PC-3 (cell line): ENCODE results near the gene SLC25A21. TPM values are rescaled to one million over a fixed set of nuclear protein-coding genes. Genes with fewer than 3 reads are reported as not detected.

Experiments
- ATAC-seq: fragments of 200-7000 bp; cut with Tn5 transposase; 2 replicates; pipeline ENCODE4 v1.9.1; 2020; ENCODE audit warnings: mild to moderate bottlenecking, moderate library complexity
- BruUV-seq: library from RNA; stranded (reverse); fragments of 400-500 nt; replicated peaks from 2 replicates; lab custom pipeline; 2021; lab: Mats Ljungman, UMichigan
- CTCF ChIA-PET: fragments of 300-600 bp; sonication (Branson Sonifier 250); formaldehyde crosslinking; loops from one replicate; lab custom pipeline; 2022; ENCODE audit warnings: antibody characterized with exemption; lab: Charles Lee
- POLR2A ChIA-PET: fragments of 300-600 bp; sonication (Branson Sonifier 250); formaldehyde crosslinking; loops from one replicate; lab custom pipeline; 2022; ENCODE audit warnings: antibody characterized with exemption; ENCODE audit not compliant: unreplicated experiment; lab: Charles Lee
- DNase-seq: peaks from one replicate; pipeline ENCODE4 v3.0.0-alpha.2; 2015
- H2AFZ ChIP-seq: fragments of 300-600 bp; sonication (generic); 2 replicates; pipeline ENCODE4 v1.6.0; 2016; ENCODE audit warnings: antibody characterized with exemption, low read length
- H3F3A ChIP-seq: fragments of 300-600 bp; sonication (generic); one replicate; pipeline ENCODE4 v1.6.0; 2017; ENCODE audit warnings: antibody characterized with exemption, low read length, control low read depth, mild to moderate bottlenecking; ENCODE audit not compliant: unreplicated experiment
- H3K27ac ChIP-seq: fragments of 300-600 bp; sonication (generic); 2 replicates; pipeline ENCODE4 v1.5.1; 2016; ENCODE audit warnings: mild to moderate bottlenecking, low read length
- H3K27me3 ChIP-seq: fragments of 300-600 bp; sonication (generic); 2 replicates; pipeline ENCODE4 v1.6.1; 2016; ENCODE audit warnings: low read length, mixed read lengths
- H3K36me3 ChIP-seq: fragments of 300-600 bp; sonication (generic); 2 replicates; pipeline ENCODE4 v1.6.1; 2016; ENCODE audit warnings: low read depth, mixed run types, low read length, mixed read lengths
- H3K4me1 ChIP-seq: fragments of 300-600 bp; sonication (generic); 2 replicates; pipeline ENCODE4 v1.5.1; 2016; ENCODE audit warnings: low read length; ENCODE audit not compliant: insufficient read depth
- H3K4me2 ChIP-seq: fragments of 300-600 bp; sonication (generic); 2 replicates; pipeline ENCODE4 v1.6.0; 2016; ENCODE audit warnings: low read length
- H3K4me3 ChIP-seq: fragments of 300-600 bp; sonication (generic); 2 replicates; pipeline ENCODE4 v1.5.1; 2016; ENCODE audit warnings: mild to moderate bottlenecking, low read length, mixed read lengths
- H3K79me2 ChIP-seq: fragments of 300-600 bp; sonication (generic); 2 replicates; pipeline ENCODE4 v1.6.1; 2017; ENCODE audit warnings: low read length, mixed read lengths
- H3K9ac ChIP-seq: fragments of 300-600 bp; sonication (generic); 2 replicates; pipeline ENCODE4 v1.6.0; 2016; ENCODE audit warnings: mild to moderate bottlenecking, low read length
- H3K9me2 ChIP-seq: fragments of 300-600 bp; sonication (generic); replicated peaks from 2 replicates; pipeline ENCODE4 v1.6.1; 2016; ENCODE audit warnings: mixed run types, low read length, mixed read lengths
- H3K9me3 ChIP-seq: fragments of 300-600 bp; sonication (generic); 2 replicates; pipeline ENCODE4 v1.6.1; 2016; ENCODE audit warnings: low read length, mixed read lengths
- H4K20me1 ChIP-seq: fragments of 300-600 bp; sonication (generic); 2 replicates; pipeline ENCODE4 v1.6.1; 2016; ENCODE audit warnings: low read length, mixed read lengths
- EZH2 ChIP-seq: fragments of 300-600 bp; sonication (generic); IDR thresholded peaks from one replicate; pipeline ENCODE4 v1.6.1; 2017; ENCODE audit warnings: antibody characterized with exemption, mild to moderate bottlenecking, low read length; ENCODE audit not compliant: unreplicated experiment
- EZH2phosphoT487 ChIP-seq: fragments of 300-600 bp; sonication (generic); IDR thresholded peaks from 2 replicates; pipeline ENCODE4 v1.6.1; 2018; ENCODE audit warnings: mild to moderate bottlenecking, antibody characterized with exemption, low read length, borderline replicate concordance
- intact Hi-C: fragments of 100-400 bp; cut with micrococcal nuclease; formaldehyde crosslinking; loops from 2 replicates; pipeline ENCODE4 v1.9.0; 2023
- total RNA-seq: library from RNA; depleted of rRNA; stranded (reverse); fragments of >200 nt; gene quantifications from 2 replicates; pipeline ENCODE4 v1.2.3, GENCODE V29; 2014
- TF ChIP-seq, protein P1 (sequence below): fragments of 300-600 bp; sonication (generic); conservative IDR thresholded peaks from 2 replicates; pipeline ENCODE4 v1.5.1; 2017; ENCODE audit warnings: antibody characterized with exemption, low read depth, mild to moderate bottlenecking, low read length

Gene SLC25A21
- total RNA-seq, 1 experiment from 2014 or later, result 0.87 TPM

DNA sequence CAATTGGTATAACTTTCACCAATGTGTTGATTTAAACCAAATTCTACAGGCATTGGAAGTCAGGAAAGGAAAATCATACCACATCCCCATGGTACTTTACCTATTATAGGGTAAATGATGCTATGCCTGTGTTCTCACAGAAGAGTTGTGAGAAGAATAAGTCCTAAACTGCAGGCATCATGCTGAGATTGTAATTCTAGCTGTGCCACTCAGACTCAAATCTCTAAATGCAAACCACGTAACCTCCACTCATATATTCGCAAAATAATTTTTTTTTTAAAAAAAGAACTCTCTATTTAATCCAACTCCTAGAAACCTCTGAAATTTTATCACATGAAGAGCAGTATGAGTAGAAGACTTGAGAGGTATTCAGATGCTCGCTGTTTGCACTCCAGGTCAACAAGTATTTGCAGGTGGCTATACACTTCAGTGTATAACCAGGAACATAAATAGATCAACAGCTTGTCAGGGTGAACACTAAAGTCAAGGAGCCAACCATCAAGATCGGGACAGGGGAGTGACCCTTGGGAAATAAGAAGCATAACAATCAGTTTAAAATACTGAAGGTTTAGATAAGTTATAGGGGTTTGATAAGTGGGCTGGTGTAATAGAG lies 110.1 kb downstream of the SLC25A21 start:
- Histone ChIP-seq H3K4me3 (no peak overlapping the region), H2AFZ (no peak overlapping the region), H3K4me2 (no peak overlapping the region), H3K9me3 (no peaks in the 10 kb centered on the region), H3K36me3 (no peaks in the 10 kb centered on the region), H3K79me2 (no peaks in the 10 kb centered on the region), H3K9me2 (no peaks in the 10 kb centered on the region), H3F3A (no peaks in the 10 kb centered on the region), H3K4me1 (no peaks in the 10 kb centered on the region), H4K20me1 (no peaks in the 10 kb centered on the region), H3K9ac (no peak overlapping the region), H3K27ac (no peak overlapping the region), H3K27me3 (no peaks in the 10 kb centered on the region)
- intact Hi-C loops, result no loop called here
- ATAC-seq (no peak), DNase-seq (no peak)
- TF ChIP-seq EZH2 (no peak), EZH2phosphoT487 (no peak)
- TF ChIP-seq, protein P1, sequence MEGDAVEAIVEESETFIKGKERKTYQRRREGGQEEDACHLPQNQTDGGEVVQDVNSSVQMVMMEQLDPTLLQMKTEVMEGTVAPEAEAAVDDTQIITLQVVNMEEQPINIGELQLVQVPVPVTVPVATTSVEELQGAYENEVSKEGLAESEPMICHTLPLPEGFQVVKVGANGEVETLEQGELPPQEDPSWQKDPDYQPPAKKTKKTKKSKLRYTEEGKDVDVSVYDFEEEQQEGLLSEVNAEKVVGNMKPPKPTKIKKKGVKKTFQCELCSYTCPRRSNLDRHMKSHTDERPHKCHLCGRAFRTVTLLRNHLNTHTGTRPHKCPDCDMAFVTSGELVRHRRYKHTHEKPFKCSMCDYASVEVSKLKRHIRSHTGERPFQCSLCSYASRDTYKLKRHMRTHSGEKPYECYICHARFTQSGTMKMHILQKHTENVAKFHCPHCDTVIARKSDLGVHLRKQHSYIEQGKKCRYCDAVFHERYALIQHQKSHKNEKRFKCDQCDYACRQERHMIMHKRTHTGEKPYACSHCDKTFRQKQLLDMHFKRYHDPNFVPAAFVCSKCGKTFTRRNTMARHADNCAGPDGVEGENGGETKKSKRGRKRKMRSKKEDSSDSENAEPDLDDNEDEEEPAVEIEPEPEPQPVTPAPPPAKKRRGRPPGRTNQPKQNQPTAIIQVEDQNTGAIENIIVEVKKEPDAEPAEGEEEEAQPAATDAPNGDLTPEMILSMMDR, result no peak
- BruUV-seq, result no TSS peak
- POLR2A ChIA-PET, result no interaction called here
- CTCF ChIA-PET, result no interaction called here

DNA sequence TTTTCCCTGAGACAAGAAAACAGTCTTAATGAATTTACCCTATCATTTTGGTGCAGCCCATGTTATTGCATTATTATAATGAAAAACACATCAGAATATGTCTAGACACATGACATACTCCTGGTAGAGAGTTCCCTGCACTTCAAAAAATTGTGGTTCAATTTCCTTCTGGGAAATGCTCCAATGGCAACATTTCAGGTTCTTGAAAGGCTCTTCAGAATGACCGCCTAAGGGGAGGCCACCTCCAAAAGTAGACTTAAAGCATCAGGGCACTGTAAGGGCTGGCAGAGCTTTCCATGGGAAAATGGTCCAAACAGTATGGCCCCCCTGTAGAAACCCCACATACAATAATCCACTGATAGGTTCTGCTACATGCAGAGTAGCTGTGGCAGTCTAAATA lies 110.7 kb downstream of the SLC25A21 start:
- Histone ChIP-seq H3K4me3 (no peak overlapping the region), H3K9ac (no peak overlapping the region), H3K9me2 (no peaks in the 10 kb centered on the region), H3F3A (no peaks in the 10 kb centered on the region), H3K4me2 (no peak overlapping the region), H3K4me1 (no peaks in the 10 kb centered on the region), H3K79me2 (no peaks in the 10 kb centered on the region), H4K20me1 (no peaks in the 10 kb centered on the region), H3K27me3 (no peaks in the 10 kb centered on the region), H3K27ac (no peak overlapping the region), H2AFZ (no peak overlapping the region), H3K36me3 (no peaks in the 10 kb centered on the region), H3K9me3 (no peaks in the 10 kb centered on the region)
- DNase-seq (no peak), ATAC-seq (no peak)
- TF ChIP-seq, protein P1, result no peak
- TF ChIP-seq EZH2 (no peak), EZH2phosphoT487 (no peak)
- BruUV-seq, result no TSS peak
- intact Hi-C loops, result no loop called here
- ChIA-PET CTCF (no interaction called here), POLR2A (no interaction called here)

DNA sequence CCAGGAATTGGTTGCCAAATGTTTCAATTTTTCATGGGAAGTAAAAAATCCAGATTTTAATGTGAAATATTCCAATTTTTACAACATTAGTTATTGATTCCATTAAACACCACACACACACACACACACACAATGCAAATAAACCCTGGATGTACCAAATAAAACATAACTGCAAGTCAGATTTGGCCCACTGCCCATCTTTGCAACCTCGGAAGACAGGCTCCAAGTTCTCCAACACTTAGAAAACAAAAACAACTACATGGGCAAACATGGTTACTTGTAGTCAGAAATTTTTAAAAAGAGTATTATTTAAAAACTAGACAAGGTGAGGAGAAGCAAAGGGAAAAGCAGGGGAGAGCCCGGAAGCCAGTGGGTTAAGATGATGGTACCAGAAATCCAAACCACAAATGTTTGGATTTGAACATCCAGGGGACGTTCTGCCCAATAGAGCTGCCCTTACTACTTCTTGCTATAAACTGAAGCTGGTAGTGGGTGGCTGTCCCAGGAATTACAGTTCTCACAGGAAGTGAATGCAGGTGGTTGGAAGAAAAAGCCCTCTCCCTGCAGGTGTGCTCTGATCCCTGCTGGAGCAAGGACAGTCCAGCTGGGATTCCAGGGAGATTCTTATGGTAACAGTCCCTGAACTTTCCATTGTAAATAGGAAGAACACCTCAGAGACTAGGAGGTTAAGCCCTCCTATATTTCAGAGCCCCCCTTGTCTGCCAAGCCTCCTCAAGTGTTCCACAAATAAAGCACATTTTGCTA lies 111.7 kb downstream of the SLC25A21 start:
- Histone ChIP-seq H3K27ac (no peak overlapping the region), H3K4me1 (no peaks in the 10 kb centered on the region), H3K4me3 (no peak overlapping the region), H3K36me3 (no peaks in the 10 kb centered on the region), H3K79me2 (no peaks in the 10 kb centered on the region), H3K9me3 (no peaks in the 10 kb centered on the region), H3K27me3 (no peaks in the 10 kb centered on the region), H2AFZ (no peak overlapping the region), H3K4me2 (no peak overlapping the region), H3K9me2 (no peaks in the 10 kb centered on the region), H3F3A (no peaks in the 10 kb centered on the region), H3K9ac (no peak overlapping the region), H4K20me1 (no peaks in the 10 kb centered on the region)
- ATAC-seq (no peak), DNase-seq (no peak)
- ChIA-PET CTCF (no interaction called here), POLR2A (no interaction called here)
- intact Hi-C loops, result no loop called here
- no TSS peak for BruUV-seq
- TF ChIP-seq EZH2phosphoT487 (no peak), EZH2 (no peak)
- TF ChIP-seq, protein P1, result no peak
